ENCODE measurements around the gene ACOT8.

GRCh38 chr20:45827712-45828111 lies 29.5 kb downstream of the ACOT8 start:
- no peak for TF ChIP-seq POLR2A (IDR thresholded peaks at IDR 0.05)
- TF ChIP-seq, protein P1, sequence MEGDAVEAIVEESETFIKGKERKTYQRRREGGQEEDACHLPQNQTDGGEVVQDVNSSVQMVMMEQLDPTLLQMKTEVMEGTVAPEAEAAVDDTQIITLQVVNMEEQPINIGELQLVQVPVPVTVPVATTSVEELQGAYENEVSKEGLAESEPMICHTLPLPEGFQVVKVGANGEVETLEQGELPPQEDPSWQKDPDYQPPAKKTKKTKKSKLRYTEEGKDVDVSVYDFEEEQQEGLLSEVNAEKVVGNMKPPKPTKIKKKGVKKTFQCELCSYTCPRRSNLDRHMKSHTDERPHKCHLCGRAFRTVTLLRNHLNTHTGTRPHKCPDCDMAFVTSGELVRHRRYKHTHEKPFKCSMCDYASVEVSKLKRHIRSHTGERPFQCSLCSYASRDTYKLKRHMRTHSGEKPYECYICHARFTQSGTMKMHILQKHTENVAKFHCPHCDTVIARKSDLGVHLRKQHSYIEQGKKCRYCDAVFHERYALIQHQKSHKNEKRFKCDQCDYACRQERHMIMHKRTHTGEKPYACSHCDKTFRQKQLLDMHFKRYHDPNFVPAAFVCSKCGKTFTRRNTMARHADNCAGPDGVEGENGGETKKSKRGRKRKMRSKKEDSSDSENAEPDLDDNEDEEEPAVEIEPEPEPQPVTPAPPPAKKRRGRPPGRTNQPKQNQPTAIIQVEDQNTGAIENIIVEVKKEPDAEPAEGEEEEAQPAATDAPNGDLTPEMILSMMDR (IDR thresholded peaks at IDR 0.05) = no peak

Data from lower leg skin (tissue), 3 donors.